Prostate gland (tissue), 2 donors: ENCODE data around the gene EML1. TPM values are rescaled to one million over a fixed set of nuclear protein-coding genes. Genes with fewer than 3 reads are reported as not detected.

Experiments used
- DNase-seq: peaks from one replicate; pipeline ENCODE4 v3.0.0-alpha.2; 2019; ENCODE audit warnings: low spot score
- H3K27ac ChIP-seq, 2 donors: fragments of 200-600 bp; sonication (generic); 2 replicates each; pipeline ENCODE4 v1.5.1; 2017 to 2019
- H3K27me3 ChIP-seq: fragments of 200-600 bp; sonication (generic); replicated peaks from 2 replicates; pipeline ENCODE4 v1.5.1; 2019; ENCODE audit not compliant: insufficient read depth
- H3K36me3 ChIP-seq, 2 donors: fragments of 200-600 bp; sonication (generic); 1 replicate in 1 of 2; 2 replicates in 1 of 2; pipeline versions ENCODE4 v1.5.1 to v1.8.1; 2017 to 2019
- H3K4me1 ChIP-seq: fragments of 200-600 bp; sonication (generic); replicated peaks from 2 replicates; pipeline ENCODE4 v1.5.1; 2019
- H3K4me3 ChIP-seq, 2 donors: fragments of 200-600 bp; sonication (generic); 2 replicates each; pipeline ENCODE4 v1.5.1; 2017 to 2019
- H3K9me3 ChIP-seq: fragments of 200-600 bp; sonication (generic); 2 replicates; pipeline ENCODE4 v1.5.1; 2017
- POLR2A ChIP-seq: fragments of 450-650 bp; IDR thresholded peaks from one replicate; pipeline ENCODE4 v1.6.1; 2016; ENCODE audit warnings: antibody characterized with exemption, mild to moderate bottlenecking
- POLR2AphosphoS5 ChIP-seq: sonication (generic); formaldehyde crosslinking; IDR thresholded peaks from one replicate; pipeline ENCODE4 v1.6.1; 2017; ENCODE audit warnings: antibody characterized with exemption
- WGBS: methylation state at CpG from one replicate; pipeline ENCODE4 v1.1.5; 2018; 5-methylcytosine and 5-hydroxymethylcytosine counted together
- intact Hi-C: fragments of 100-400 bp; cut with DNase I; formaldehyde crosslinking; loops from one replicate; pipeline ENCODE4 v1.14.2; 2022
- total RNA-seq, 2 donors: library from RNA; depleted of rRNA; stranded (reverse); fragments of >200 nt; gene quantifications; one replicate each; pipeline ENCODE4 v1.1.0, GENCODE V29; 2016
- TF ChIP-seq, protein P1 (sequence below), 4 experiments: fragments of 200-600 bp in 2 of 4; fragments of 450-650 bp in 2 of 4; sonication (generic) in 2 of 4; IDR thresholded peaks; 1 replicate in 3 of 4; 2 replicates in 1 of 4; pipeline ENCODE4 v1.5.1; 2016 to 2019; ENCODE audit warnings: antibody characterized with exemption in 4 of 4, mild to moderate bottlenecking in 2 of 4, moderate library complexity in 2 of 4

Gene EML1
- total RNA-seq, 2 donors from 2014 or later, result 7.0 to 31.8 TPM

DNA sequence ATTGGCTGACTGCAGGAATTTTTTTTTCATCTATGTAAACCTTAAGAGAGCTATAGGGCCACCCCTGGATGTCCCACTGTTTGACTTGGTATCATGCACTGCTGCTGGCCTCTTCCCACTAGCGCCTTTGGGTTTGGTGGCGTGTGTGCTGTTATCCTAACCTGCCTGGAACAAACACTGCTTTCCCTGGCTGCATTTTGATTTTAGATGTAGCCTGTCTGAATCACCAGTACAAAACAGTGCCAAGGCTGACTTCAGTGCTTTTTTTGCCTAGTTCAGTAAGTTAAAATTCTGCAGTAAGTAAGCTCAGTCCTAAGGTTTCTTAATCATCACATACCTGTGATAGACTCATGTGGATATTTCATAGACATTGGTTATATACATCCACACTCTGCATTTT, 99.2 kb downstream of the EML1 start:
- no peaks in the 10 kb centered on the region for H3K9me3 ChIP-seq
- no peaks in the 10 kb centered on the region for H3K36me3 ChIP-seq
- H3K4me1 ChIP-seq, result no peaks in the 10 kb centered on the region
- TF ChIP-seq POLR2A (no peak), POLR2AphosphoS5 (no peak)
- TF ChIP-seq, protein P1, sequence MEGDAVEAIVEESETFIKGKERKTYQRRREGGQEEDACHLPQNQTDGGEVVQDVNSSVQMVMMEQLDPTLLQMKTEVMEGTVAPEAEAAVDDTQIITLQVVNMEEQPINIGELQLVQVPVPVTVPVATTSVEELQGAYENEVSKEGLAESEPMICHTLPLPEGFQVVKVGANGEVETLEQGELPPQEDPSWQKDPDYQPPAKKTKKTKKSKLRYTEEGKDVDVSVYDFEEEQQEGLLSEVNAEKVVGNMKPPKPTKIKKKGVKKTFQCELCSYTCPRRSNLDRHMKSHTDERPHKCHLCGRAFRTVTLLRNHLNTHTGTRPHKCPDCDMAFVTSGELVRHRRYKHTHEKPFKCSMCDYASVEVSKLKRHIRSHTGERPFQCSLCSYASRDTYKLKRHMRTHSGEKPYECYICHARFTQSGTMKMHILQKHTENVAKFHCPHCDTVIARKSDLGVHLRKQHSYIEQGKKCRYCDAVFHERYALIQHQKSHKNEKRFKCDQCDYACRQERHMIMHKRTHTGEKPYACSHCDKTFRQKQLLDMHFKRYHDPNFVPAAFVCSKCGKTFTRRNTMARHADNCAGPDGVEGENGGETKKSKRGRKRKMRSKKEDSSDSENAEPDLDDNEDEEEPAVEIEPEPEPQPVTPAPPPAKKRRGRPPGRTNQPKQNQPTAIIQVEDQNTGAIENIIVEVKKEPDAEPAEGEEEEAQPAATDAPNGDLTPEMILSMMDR (IDR thresholded peaks at IDR 0.05), result no peak
- no peak overlapping the region for H3K27ac ChIP-seq
- H3K27me3 ChIP-seq, result no peaks in the 10 kb centered on the region
- DNase-seq, result no peak
- WGBS, result 46% methylated on average over 2 of the region's 2 CpGs
- no peak overlapping the region for H3K4me3 ChIP-seq
- intact Hi-C loops, result loop anchor here (10.0 kb wide), 1 partner anchor 378 kb away; no protein-coding TSS in a partner anchor

DNA sequence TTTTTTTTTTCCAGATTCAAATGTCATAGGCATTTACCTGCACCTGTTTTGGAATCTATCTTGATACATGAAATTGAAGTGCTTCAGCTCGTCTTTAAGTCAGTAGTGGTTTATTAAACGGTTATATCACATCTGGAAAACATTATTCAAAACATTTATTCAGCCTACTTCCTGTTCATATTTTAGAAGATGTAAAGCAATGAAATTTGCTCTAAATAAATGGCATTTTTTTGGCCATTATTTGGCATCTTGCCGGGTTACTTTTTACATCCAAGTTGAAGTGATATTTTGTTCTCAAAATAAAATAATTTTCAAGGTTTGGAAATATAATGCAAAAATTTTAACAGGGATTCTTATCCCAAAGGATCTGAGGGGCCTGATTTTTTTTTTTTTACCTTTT, 103.1 kb downstream of the EML1 start:
- Histone ChIP-seq H3K27ac (no peak overlapping the region), H3K36me3 (no peaks in the 10 kb centered on the region), H3K4me3 (no peak overlapping the region), H3K9me3 (no peaks in the 10 kb centered on the region), H3K4me1 (no peaks in the 10 kb centered on the region), H3K27me3 (no peaks in the 10 kb centered on the region)
- TF ChIP-seq POLR2AphosphoS5 (no peak), POLR2A (no peak)
- TF ChIP-seq, protein P1 (IDR thresholded peaks at IDR 0.05), result no peak
- intact Hi-C loops, result loop anchor here (10.0 kb wide), 1 partner anchor 382 kb away; no protein-coding TSS in a partner anchor
- 70% methylated on average over 3 of the region's 3 CpGs for WGBS
- no peak for DNase-seq

DNA sequence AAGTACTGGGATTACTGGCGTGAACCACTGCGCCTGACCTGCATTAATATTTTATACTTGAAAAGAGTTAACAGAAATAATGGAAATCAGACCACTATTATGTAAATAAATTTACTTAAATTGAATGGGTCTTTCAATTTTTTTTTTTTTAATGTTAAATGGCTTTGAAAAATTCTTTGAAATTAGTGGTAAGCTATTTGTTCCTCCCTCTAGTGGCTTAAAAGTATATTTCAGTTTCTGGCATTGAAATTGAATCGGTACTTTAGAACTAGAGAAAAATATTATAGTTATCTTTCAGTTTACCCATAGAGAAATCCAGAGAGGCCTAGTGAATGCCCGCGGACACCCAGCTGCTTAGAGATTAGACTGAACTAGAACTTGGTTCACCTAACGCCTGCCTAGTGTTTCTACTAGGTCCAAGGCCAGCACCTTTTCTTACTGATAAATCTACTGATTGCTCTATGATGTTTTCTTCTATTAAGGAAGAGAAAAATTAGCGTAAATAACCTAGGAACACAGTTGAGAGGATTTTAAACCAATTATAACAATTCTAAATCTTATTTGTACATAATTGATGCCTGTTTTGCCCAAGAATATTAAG, 106.5 kb downstream of the EML1 start:
- Histone ChIP-seq H3K27me3 (no peaks in the 10 kb centered on the region), H3K27ac (no peak overlapping the region), H3K4me3 (no peak overlapping the region), H3K9me3 (no peaks in the 10 kb centered on the region), H3K36me3 (no peaks in the 10 kb centered on the region), H3K4me1 (no peaks in the 10 kb centered on the region)
- intact Hi-C loops, result loop anchor here (10.0 kb wide), 1 partner anchor 385 kb away; no protein-coding TSS in a partner anchor
- TF ChIP-seq POLR2AphosphoS5 (no peak), POLR2A (no peak)
- TF ChIP-seq, protein P1 (IDR thresholded peaks at IDR 0.05), result peak; percentile 18 to 34 (median 26)
- WGBS, result 77% methylated on average over 7 of the region's 7 CpGs
- no peak for DNase-seq

DNA sequence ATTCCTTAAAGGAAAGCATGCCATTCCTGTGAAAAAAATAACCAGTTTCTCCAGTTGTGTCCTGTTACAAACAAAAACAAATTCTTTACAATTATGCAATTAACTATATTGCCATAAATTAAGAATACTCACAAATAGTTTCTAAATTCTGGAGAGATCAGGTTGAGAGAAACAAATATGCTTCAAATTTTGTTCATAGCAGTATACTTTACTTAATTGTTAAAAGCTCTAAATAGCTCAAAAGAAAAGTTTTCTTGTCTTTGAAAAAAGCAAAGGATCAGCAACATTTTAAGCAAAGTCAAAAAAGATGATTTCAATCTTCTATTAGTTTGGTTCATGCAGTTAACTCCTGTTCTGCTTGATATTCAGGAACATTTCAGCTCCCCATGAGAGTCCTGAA, 109.7 kb downstream of the EML1 start:
- TF ChIP-seq POLR2AphosphoS5, result no peak
- TF ChIP-seq, protein P1 (IDR thresholded peaks at IDR 0.05), result no peak
- no peak for TF ChIP-seq POLR2A
- H3K36me3 ChIP-seq, result no peaks in the 10 kb centered on the region
- no peak overlapping the region for H3K4me3 ChIP-seq
- H3K4me1 ChIP-seq, result no peaks in the 10 kb centered on the region
- H3K9me3 ChIP-seq, result no peaks in the 10 kb centered on the region
- intact Hi-C loops, result no loop called here
- no peak for DNase-seq
- H3K27me3 ChIP-seq, result no peaks in the 10 kb centered on the region
- no peak overlapping the region for H3K27ac ChIP-seq

DNA sequence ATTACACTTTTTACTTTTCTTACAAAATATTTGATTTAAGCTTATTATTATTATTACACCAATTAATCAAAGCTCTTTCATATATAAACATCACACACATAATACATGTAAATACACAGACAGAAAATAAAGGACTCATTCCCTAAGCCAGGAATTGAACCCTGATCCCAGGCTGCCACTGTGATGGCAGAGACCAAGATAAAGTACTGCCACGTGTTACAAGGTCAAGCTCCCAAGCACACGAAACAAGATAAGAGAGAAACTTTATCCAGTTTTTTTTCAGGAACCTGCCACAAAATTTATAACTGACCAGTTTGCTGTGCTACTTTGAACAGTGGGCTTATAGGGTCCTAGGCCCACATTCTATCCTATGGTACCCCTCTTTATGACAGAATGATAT, 111.3 kb downstream of the EML1 start:
- no peak for DNase-seq

More for the DNA sequence above, 111.3 kb downstream of the EML1 start:
- H3K36me3 ChIP-seq, result no peaks in the 10 kb centered on the region
- TF ChIP-seq, protein P1 (IDR thresholded peaks at IDR 0.05), result no peak
- no peak for TF ChIP-seq POLR2A
- TF ChIP-seq POLR2AphosphoS5, result no peak
- no peaks in the 10 kb centered on the region for H3K27me3 ChIP-seq
- H3K9me3 ChIP-seq, result no peaks in the 10 kb centered on the region
- intact Hi-C loops, result no loop called here
- no peak overlapping the region for H3K27ac ChIP-seq
- WGBS, result 88% methylated on average over 2 of the region's 2 CpGs
- H3K4me1 ChIP-seq, result no peaks in the 10 kb centered on the region
- H3K4me3 ChIP-seq, result no peak overlapping the region
